Sigmoid colon (tissue), 7 donors: ENCODE measurements around the gene SLC16A6. TPM values are rescaled to one million over a fixed set of nuclear protein-coding genes. Genes with fewer than 3 reads are reported as not detected.
"Not testable (repeated sequence)": the region's sequence is repeated elsewhere in the genome, so short reads cannot be mapped to it uniquely, and the experiment has no call there.

Experiments
- DNase-seq: peaks from one replicate; pipeline ENCODE4 v3.0.0-alpha.2; 2019
- H3K27ac ChIP-seq, 4 donors: fragments of 200-600 bp; sonication (generic); one replicate each; pipeline ENCODE4 v1.5.1; 2016 to 2019; ENCODE audit warnings: mild to moderate bottlenecking in 1 of 4
- H3K27me3 ChIP-seq, 3 donors: fragments of 200-600 bp; sonication (generic); one replicate each; pipeline ENCODE4 v1.5.1; 2019; ENCODE audit warnings: mild to moderate bottlenecking in 1 of 3
- H3K36me3 ChIP-seq, 4 donors: fragments of 200-600 bp; sonication (generic); one replicate each; pipeline ENCODE4 v1.5.1; 2016 to 2019
- H3K4me1 ChIP-seq, 4 donors: fragments of 200-600 bp; sonication (generic); one replicate each; pipeline ENCODE4 v1.5.1; 2017 to 2019
- H3K4me3 ChIP-seq, 4 donors: fragments of 200-600 bp; sonication (generic); one replicate each; pipeline ENCODE4 v1.5.1; 2017 to 2019; ENCODE audit warnings: mild to moderate bottlenecking in 2 of 4, moderate library complexity in 1 of 4
- H3K9me3 ChIP-seq, 4 donors: fragments of 200-600 bp in 3 of 4; sonication (generic) in 3 of 4; one replicate each; pipeline versions ENCODE4 v1.5.1 to v1.6.1; 2013 to 2019
- EP300 ChIP-seq, 4 donors: sonication (generic); formaldehyde crosslinking; IDR thresholded peaks; one replicate each; pipeline ENCODE4 v1.6.1; 2017; ENCODE audit warnings: antibody characterized with exemption in 4 of 4
- POLR2A ChIP-seq, 2 donors: fragments of 450-650 bp; IDR thresholded peaks; one replicate each; pipeline ENCODE4 v1.6.1; 2016; ENCODE audit warnings: antibody characterized with exemption in 2 of 2, mild to moderate bottlenecking in 2 of 2, moderate library complexity in 2 of 2
- POLR2AphosphoS5 ChIP-seq, 4 donors: sonication (generic); formaldehyde crosslinking; IDR thresholded peaks; one replicate each; pipeline ENCODE4 v1.6.1; 2017; ENCODE audit warnings: antibody characterized with exemption in 4 of 4
- WGBS, 2 donors: extraction: QIAGEN DNeasy Blood & Tissue Kit; methylation state at CpG; one replicate each; pipeline ENCODE4 v1.1.7; 2013; 5-methylcytosine and 5-hydroxymethylcytosine counted together
- intact Hi-C: fragments of 100-400 bp; cut with DNase I; formaldehyde crosslinking; loops from one replicate; pipeline ENCODE4 v1.15.1; 2023
- polyA plus RNA-seq, 3 donors: library from polyadenylated mRNA; stranded (reverse); fragments of 200-250 nt; gene quantifications; one replicate each; pipeline ENCODE4 v1.2.3, GENCODE V29; 2013
- total RNA-seq, 4 donors: library from RNA; depleted of rRNA; stranded (reverse); fragments of >200 nt; gene quantifications; one replicate each; pipeline ENCODE4 v1.1.0, GENCODE V29; 2016
- TF ChIP-seq, protein P1 (sequence below), 4 experiments: fragments of 450-650 bp in 3 of 4; fragments of 200-600 bp in 1 of 4; IDR thresholded peaks; one replicate each; pipeline ENCODE4 v1.5.1; 2016 to 2019; ENCODE audit warnings: antibody characterized with exemption in 4 of 4, mild to moderate bottlenecking in 3 of 4, moderate library complexity in 2 of 4
- donor health status: healthy with polysubstance abuse.
- donor health status: Bipolar disorder and iron deficiency.
- donor health status: healthy.

SLC16A6 gene
- total and polyA plus RNA-seq, 7 donors = 0.14 to 2.1 (median 0.67) TPM; not detected in 4

DNA sequence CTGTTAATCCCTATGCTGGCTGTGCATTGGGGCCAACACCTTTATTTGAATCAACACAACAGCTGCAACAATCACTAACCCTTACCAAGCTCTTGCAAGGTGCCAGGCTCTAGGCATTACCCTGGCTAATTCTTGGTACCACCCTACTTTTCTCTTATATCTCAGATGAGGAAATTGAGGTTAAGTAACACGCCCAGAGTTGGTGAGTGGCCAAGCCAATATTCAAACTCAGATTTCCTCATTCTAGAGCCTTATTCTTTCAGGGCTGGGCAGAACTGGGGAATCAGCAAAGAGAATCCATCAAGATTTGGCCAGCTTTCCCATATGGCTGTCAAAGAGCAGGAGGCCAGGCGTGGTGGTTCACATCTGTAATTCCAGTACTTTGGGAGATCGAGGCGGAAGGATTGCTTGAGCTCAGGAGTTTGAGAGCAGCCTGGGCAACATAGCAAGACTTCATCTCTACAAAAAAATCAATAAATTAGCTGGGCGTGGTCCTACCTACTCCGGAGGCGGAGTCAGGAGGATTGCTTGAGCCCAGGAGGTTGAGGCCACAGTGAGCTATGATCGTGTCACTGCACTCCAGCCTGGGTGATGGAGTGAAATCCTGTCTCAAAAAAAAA is 24.1 kb upstream of the SLC16A6 start:
- TF ChIP-seq, protein P1, sequence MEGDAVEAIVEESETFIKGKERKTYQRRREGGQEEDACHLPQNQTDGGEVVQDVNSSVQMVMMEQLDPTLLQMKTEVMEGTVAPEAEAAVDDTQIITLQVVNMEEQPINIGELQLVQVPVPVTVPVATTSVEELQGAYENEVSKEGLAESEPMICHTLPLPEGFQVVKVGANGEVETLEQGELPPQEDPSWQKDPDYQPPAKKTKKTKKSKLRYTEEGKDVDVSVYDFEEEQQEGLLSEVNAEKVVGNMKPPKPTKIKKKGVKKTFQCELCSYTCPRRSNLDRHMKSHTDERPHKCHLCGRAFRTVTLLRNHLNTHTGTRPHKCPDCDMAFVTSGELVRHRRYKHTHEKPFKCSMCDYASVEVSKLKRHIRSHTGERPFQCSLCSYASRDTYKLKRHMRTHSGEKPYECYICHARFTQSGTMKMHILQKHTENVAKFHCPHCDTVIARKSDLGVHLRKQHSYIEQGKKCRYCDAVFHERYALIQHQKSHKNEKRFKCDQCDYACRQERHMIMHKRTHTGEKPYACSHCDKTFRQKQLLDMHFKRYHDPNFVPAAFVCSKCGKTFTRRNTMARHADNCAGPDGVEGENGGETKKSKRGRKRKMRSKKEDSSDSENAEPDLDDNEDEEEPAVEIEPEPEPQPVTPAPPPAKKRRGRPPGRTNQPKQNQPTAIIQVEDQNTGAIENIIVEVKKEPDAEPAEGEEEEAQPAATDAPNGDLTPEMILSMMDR (IDR thresholded peaks at IDR 0.05) = no peak
- TF ChIP-seq POLR2AphosphoS5 (IDR thresholded peaks at IDR 0.05) (no peak), EP300 (IDR thresholded peaks at IDR 0.05) (no peak), POLR2A (IDR thresholded peaks at IDR 0.05) (no peak)
- Histone ChIP-seq H3K27me3 (no peaks in the 10 kb centered on the region), H3K4me3 (no peak overlapping the region), H3K36me3 (no peaks in the 10 kb centered on the region), H3K9me3 (no peaks in the 10 kb centered on the region), H3K27ac (no peak overlapping the region), H3K4me1 (no peaks in the 10 kb centered on the region)
- intact Hi-C loops = no loop called here
- 72 to 81% methylated on average over 8 of the region's 8 CpGs for WGBS, 2 donors
- no peak for DNase-seq

DNA sequence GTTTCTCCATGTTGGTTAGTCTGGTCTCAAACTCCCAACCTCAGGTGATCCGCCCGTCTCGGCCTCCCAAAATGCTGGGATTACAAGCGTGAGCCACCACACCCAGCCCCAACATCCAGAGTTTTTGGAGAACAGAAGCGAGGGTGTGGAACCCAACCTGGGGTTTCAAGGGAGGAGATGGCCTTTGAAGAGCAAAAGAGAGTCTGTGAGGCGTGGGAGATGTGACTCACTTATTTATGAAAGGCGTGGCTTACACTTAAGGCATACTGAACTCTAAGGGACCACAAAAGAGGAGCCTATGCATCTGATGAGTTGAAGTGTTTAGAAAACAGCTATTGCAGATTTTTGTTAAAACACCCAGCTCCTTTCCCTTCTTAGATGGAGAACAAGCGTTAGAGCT is 19.2 kb upstream of the SLC16A6 start:
- DNase-seq = no peak
- Histone ChIP-seq H3K4me3 (no peak overlapping the region), H3K36me3 (no peaks in the 10 kb centered on the region), H3K4me1 (no peaks in the 10 kb centered on the region), H3K27me3 (no peaks in the 10 kb centered on the region), H3K27ac (no peak overlapping the region), H3K9me3 (no peaks in the 10 kb centered on the region)
- WGBS, 2 donors = 76 to 84% methylated on average over 8 of the region's 8 CpGs
- TF ChIP-seq EP300 (IDR thresholded peaks at IDR 0.05) = no peak
- TF ChIP-seq, protein P1 (IDR thresholded peaks at IDR 0.05) = no peak
- no peak for TF ChIP-seq POLR2A (IDR thresholded peaks at IDR 0.05)
- TF ChIP-seq POLR2AphosphoS5 (IDR thresholded peaks at IDR 0.05) = no peak
- intact Hi-C loops = no loop called here

DNA sequence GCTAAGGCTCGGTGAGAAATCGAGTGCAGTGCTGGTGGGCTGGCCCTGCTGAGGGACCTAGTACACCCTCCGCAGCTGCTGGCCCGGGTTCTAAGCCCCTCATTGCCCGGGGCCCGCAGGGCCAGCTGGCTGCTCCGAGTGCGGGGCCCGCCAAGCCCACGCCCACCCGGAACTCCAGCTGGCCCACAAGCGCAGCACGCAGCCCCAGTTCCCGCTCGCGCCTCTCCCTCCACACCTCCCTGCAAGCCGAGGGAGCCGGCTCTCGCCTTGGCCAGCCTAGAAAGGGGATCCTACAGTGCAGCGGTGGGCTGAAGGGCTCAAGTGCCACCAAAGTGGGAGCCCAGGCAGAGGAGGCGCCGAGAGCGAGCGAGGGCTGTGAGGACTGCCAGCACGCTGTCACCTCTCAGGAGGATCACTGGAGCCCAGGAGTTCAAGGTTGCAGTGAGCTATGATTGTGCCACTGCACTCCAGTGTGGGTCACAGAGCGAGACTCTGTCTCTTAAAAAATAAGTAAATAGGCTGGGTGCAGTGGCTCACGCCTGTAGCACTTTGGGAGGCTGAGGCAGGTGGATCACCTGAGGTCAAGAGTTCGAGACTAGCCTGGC is 18.2 kb upstream of the SLC16A6 start:
- H3K27me3 ChIP-seq, H3K27ac ChIP-seq, DNase-seq, H3K9me3 ChIP-seq, H3K4me1 ChIP-seq, H3K4me3 ChIP-seq, intact Hi-C loops, H3K36me3 ChIP-seq: not testable (repeated sequence)
- WGBS, 2 donors = 94% methylated on average over 28 of the region's 28 CpGs

DNA sequence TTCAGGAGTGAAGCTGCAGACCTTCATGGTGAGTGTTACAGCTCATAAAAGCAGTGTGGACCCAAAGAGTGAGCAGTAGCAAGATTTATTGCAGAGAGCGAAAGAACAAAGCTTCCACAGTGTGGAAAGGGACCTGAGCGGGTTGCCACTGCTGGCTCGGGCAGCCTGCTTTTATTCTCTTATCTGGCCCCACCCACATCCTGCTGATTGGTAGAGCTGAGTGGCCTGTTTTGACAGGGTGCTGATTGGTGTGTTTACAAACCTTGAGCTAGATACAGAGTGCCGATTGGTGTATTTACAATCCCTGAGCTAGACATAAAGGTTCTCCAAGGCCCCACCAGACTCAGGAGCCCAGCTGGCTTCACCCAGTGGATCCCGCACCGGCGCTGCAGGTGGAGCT is 17.6 kb upstream of the SLC16A6 start:
- H3K4me1 ChIP-seq, H3K27me3 ChIP-seq, H3K27ac ChIP-seq, H3K36me3 ChIP-seq, DNase-seq, H3K9me3 ChIP-seq, intact Hi-C loops, H3K4me3 ChIP-seq: not testable (repeated sequence)
- WGBS, 2 donors = 89 to 92% methylated on average over 7 of the region's 7 CpGs

DNA sequence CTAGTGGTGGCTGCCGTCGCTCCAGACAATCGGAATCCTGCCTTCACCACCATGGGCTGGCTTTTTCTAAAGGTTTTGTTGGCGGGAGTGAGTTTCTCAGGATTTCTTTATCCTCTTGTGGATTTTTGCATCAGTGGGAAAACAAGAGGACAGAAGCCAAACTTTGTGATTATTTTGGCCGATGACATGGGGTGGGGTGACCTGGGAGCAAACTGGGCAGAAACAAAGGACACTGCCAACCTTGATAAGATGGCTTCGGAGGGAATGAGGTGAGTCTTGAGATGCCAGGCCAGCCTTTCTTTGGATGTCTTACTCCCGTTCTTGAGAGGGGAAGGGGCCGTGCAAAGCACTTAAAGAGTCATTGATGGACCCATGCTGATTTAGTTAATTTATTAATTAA is 16.5 kb upstream of the SLC16A6 start:
- no peaks in the 10 kb centered on the region for H3K9me3 ChIP-seq
- DNase-seq = no peak
- no peaks in the 10 kb centered on the region for H3K36me3 ChIP-seq
- H3K27ac ChIP-seq = no peak overlapping the region
- no peaks in the 10 kb centered on the region for H3K27me3 ChIP-seq
- no peak overlapping the region for H3K4me3 ChIP-seq
- intact Hi-C loops = no loop called here
- 93 to 96% methylated on average over 8 of the region's 8 CpGs for WGBS, 2 donors
- TF ChIP-seq, protein P1 (IDR thresholded peaks at IDR 0.05) = no peak
- TF ChIP-seq EP300 (IDR thresholded peaks at IDR 0.05) (no peak), POLR2AphosphoS5 (IDR thresholded peaks at IDR 0.05) (no peak), POLR2A (IDR thresholded peaks at IDR 0.05) (no peak)
- no peaks in the 10 kb centered on the region for H3K4me1 ChIP-seq

DNA sequence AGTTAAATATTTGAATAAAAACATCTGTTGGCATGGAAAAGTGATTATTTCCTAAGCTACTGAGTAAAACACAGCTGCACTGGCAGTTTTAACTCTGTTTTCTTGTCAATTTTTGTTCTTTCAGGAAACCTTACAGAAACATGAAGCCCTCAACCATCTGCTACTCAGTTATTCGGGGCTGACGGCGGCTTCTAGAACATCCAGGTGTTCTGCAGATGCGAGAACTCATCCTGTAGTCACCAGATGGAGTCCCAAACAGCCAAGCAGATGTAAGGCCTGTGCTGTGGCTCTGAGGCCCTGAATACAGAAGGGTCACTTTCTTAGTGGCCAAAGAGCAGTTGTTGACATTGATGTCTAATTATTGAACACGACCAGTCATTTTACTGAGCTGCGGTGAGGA is 15.9 kb upstream of the SLC16A6 start:
- WGBS, 2 donors = 69% methylated on average over 6 of the region's 6 CpGs
- DNase-seq = no peak
- Histone ChIP-seq H3K4me3 (no peak overlapping the region), H3K4me1 (no peaks in the 10 kb centered on the region), H3K27ac (no peak overlapping the region), H3K9me3 (no peaks in the 10 kb centered on the region), H3K36me3 (no peaks in the 10 kb centered on the region), H3K27me3 (no peaks in the 10 kb centered on the region)
- TF ChIP-seq POLR2A (IDR thresholded peaks at IDR 0.05) (no peak), EP300 (IDR thresholded peaks at IDR 0.05) (no peak), POLR2AphosphoS5 (IDR thresholded peaks at IDR 0.05) (no peak)
- TF ChIP-seq, protein P1 (IDR thresholded peaks at IDR 0.05) = no peak
- intact Hi-C loops = no loop called here
